GM21619 (cell line): ENCODE measurements around the gene FIZ1.

Experiments
- ATAC-seq: cut with Tn5 transposase; IDR thresholded peaks from one replicate; pipeline ENCODE4 v1.9.1; 2021; ENCODE audit not compliant: unreplicated experiment

FIZ1 gene

DNA sequence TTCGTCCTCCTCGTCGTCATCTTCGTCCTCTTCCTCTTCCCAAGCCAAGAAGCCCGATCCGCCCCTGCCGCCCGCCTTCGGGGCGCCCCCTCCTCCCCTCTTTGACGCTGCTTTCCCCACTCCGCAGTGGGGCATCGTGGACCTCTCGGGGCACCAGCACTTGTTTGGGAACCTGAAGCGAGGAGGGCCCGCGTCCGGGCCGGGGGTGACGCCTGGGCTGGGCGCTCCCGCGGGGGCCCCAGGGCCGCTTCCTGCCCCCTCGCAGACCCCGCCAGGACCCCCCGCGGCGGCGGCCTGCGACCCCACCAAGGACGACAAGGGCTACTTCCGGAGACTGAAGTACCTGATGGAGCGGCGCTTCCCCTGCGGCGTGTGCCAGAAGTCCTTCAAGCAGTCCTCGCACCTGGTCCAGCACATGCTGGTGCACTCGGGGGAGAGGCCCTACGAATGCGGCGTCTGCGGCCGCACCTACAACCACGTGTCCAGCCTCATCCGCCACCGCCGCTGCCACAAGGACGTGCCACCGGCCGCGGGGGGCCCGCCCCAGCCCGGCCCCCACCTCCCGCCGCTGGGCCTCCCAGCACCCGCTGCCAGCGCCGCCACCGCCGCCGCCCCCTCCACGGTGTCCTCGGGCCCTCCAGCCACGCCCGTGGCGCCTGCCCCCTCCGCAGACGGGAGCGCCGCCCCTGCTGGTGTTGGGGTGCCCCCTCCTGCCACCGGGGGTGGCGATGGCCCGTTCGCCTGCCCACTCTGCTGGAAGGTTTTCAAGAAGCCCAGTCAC lies 14.8 kb upstream of the FIZ1 start:
- ATAC-seq: no peak

DNA sequence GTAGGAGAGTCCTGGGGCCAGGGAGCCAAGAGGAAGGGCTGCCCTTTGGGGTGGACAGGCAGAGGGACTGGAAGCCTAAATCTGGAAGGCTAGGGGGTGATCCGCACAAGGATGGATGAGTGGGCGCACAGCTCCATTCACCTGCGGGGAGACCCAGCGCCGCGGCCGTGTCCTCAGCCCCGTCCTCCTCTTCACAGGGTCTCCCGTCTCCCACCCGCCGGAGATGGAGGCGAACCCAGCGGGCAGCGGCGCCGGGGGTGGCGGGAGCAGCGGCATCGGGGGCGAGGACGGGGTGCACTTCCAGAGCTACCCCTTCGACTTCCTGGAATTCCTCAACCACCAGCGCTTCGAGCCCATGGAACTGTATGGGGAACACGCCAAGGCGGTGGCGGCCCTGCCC lies 14.1 kb upstream of the FIZ1 start:
- ATAC-seq: no peak

DNA sequence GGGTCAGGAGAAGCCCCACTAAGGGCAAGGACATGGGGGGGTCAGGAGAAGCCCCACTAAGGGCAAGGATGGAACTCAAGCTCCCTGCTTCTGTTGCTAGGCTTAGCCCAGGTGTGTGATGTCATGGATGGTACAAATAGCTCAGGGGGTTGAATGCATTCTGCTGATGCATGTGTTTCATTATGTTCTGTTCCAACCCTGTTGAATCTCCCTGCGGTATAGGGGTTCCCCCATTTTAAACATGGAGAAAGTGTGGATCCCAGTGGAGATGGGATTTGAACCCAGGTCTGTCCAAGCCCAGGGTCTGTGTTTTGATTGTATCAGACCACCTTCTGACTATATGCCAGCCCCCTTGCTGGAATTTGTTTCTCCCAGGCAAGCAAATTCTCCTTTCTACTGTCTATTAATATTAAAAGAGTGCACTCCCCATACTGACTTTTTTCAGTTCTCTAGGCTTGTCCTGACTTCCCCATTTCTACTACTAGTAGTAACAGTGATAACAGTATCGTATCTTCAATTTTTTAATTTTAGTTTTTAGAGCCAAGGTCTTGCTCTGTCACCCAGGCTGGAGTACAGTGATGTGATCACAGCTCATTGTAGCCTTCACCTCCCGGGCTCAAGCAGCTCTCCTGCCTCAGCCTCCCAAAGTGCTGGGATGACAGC lies 12.8 kb upstream of the FIZ1 start:
- ATAC-seq: no peak

DNA sequence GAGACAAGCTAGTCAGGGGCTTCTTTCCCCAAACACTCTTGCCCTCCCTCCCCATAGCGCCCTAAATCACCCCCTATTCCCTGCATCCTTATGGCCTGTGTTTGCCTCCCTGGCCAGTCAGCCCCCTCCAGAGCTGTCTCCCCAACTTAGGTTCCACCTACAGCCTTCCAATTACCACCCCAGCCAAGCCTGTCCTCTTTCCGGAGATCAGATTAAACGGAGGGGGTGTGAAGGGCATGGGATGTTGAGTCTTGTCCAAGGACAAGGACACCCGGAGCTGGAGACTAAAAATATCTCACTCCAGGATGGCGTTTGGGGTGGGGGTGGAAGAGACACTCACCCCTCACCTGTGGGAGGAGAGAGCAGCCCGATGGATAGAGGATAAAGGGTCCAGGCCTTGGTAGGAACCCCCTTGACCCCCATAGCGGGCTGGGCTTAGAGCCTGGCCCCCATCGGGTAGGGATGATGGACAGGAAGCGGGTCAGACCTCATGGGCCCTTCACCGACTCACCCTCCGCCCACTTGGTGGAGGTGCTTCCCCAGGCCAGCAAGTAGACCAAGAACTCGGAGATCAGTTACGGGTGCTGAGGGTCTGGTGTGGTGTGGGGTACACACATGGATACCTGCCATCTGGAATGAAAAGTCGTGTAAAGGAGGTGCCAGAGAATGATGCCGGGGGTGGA lies 12.1 kb upstream of the FIZ1 start:
- no peak for ATAC-seq

DNA sequence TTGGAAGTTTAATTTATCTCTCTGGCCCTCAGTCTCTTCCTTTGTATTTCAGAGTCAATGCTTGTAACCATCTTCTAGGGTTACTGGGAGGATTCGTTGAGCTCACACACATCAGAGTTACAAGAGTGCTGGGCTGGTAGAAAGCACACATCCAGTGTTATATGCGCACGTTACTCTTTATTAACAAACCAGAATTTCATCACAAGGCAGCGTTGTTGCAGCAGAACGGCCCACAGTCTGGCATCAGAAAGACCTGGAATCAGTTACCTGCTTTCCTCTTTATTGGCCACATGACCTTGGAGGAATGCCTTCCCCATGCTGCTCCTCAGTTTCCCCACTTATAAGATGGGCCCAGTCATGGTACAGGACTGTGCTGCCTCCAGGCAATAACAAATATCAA lies 10.0 kb upstream of the FIZ1 start:
- ATAC-seq: no peak

DNA sequence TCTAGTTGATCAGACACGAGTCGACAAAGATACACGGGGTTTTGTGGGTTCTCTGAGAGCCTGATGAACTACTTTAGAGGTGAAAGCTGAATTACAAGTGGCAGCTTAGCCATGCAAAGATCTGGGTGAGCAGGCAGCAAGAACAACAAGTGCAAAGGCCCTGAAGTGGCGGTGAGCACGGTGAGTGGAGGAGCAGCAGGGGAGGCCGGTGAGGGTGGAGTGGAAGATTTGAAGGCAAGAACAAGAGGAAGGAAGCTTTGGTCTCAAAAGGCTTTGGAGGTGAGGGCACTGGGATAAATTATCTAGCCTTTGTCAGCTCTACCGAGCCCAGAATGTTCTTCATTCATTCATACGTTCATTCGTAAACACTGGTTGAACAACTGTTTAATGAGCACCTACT lies 7.5 kb upstream of the FIZ1 start:
- no peak for ATAC-seq

DNA sequence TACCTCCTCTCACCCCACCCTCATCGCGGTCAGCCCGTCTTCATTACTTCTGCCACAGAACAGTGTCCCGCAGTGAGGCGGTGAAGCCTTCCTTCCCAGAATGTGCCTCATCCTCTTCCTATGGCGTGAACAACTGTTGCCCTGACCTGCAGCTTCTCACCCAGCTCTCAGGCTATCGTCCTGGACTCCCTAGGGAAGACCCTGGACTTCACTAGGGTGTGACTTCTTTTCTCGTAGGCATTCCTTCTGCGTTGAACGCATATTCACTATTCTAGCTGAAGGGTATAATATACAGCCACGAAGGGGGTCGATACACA lies 7.1 kb upstream of the FIZ1 start:
- ATAC-seq: no peak

DNA sequence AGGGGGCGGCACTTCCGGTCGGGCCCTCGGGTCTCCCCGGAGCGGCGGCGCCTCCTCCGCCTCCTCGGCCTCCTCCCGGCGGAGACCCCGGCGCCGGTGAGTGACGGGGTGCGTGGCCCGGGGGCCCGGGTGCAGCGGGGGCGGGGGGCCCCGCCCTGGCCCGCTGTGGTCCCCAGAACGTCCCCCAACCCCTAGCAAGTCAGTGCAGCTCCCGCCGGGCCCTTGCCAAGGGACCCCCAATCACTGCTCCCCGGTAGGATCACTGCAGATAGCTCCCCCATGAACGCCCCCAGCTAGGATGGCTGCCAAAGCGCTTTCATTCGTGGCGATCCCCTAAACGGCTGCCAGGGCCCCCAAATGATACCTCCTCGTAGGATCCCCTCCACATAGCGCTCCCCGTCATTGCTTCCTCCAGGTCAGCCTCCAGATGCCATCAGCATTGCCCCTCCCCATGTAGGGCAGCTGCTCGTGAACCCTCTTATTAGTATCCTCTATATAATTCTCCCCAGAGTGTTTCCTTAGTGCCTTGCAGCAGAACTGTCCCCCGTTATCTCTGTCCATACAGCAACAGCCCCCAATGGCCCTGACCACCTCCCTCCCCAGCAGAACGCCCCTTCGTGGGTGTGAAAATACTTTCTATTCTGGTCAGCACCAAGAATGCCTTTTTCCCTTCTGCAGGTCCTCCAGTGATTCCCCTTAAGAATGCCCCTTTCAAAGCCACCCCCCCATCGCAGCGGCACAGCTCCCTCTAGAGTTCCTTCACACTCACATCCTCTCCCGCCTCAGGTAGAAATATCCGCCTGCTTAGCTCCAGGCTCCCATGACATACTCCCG lies 6.5 kb upstream of the FIZ1 start, which contains the start of gene ZNF865:
Gene ZNF865 (plus strand): TSS at position 11 of the 834 bp plus-strand sequence. CDS start 7,972 bp downstream, outside the sequence.
- ATAC-seq: peak; percentile 24

DNA sequence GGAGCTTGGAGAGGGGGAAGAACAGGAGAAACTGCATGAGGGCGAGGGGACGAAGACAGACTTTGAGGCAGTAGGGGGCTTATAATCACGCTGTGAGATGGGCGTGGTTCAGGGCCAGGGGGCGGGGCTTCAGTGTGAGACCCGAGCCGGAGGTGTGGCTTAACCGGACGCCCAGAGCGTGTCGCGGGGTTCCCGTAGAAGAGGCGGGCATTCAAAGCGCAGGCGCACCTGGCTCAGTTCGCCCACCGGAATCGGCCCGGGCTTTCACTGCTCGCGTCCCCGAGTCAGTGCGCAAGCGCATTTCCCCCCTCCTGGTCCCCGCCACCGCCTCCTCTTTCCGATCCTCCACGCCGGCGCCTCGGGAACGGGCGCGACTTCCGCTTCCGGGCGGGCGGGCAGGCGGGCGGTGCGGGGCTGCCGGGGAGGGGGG lies 5.9 kb upstream of the FIZ1 start:
- ATAC-seq: peak; percentile 65

DNA sequence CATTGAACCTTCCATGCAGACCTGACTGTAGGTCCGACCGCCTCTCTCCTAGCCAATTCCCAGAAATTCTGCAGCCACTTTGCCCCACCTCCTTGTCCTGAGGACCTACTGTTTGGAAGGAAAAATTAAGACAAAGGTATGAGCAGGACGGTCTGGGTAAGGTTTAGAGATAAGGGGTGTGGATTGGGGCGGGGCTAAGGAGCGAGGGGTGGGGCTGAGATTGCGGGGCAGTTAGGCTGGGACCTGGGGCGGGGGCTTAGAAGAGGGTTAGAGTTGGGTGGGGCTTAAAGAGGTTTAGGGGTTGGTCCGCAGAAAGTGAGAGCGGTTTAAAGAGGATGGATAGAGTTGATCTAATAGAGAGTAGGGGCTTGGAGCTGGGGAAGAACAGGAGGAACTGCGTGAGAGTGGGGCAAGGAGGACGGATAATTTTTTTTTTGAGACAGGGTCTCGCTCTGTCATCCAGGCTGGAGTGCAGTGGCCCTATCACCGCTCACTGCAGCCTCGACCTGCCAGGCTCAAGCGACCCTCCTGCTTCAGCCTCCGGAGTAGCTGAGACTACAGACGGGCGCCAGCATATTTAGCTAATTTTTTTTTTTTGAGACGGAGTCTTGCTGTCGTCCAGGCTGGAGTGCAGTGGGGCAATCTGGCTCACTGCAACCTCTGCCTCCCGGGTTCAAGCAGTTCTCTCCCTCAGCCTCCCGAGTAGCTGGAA lies 4.4 kb upstream of the FIZ1 start:
- ATAC-seq: no peak

DNA sequence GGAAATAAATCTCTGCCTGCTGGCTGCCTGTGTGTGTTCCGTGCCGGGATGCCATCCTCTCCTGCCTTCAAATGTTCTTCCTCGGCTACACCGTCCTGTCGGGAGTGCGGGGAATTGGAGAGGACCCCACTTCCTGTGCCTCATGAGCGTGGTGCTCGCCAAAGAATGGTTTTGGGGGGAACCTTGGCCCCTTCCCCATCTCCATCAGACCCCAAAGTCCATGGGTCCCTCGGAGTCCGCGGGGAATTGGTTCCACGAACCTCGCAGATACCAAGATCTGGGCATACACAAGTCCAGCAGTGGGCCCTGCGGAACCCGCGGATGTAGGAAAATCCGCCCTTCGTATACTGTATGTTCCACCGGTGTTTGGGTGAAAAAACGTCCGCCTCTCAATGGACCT lies 3.8 kb upstream of the FIZ1 start:
- no peak for ATAC-seq

DNA sequence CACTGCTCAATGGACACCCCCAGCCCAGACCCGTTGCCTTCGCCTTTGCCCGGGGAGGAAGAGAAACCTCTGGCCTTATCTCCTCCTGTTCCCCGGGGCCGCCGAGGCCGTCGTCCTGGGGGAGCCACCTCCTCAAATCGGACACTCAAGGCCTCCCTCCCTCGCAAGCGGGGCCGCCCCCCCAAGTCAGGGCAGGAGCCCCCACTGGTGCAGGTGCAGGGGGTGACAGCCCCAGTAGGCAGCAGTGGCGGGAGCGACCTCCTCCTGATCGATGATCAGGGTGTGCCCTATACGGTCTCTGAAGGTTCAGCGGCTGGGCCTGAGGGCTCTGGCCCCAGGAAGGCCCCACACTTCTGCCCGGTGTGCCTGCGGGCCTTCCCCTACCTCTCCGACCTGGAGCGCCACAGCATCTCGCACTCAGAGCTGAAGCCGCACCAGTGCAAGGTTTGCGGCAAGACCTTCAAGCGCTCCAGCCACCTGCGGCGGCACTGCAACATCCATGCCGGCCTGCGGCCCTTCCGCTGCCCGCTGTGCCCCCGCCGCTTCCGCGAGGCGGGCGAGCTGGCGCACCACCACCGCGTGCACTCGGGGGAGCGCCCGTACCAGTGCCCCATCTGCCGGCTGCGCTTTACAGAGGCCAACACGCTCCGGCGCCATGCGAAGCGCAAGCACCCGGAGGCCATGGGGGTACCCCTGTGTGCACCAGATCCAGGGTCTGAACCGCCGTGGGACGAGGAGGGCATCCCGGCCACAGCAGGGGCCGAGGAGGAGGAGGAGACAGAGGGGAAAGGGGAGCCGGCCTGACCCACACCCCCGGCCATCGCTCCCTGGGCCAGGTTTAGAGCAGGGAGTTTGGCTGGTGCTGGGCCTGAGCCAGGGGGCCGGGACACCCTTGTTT lies 3.0 kb upstream of the FIZ1 start:
- no peak for ATAC-seq

DNA sequence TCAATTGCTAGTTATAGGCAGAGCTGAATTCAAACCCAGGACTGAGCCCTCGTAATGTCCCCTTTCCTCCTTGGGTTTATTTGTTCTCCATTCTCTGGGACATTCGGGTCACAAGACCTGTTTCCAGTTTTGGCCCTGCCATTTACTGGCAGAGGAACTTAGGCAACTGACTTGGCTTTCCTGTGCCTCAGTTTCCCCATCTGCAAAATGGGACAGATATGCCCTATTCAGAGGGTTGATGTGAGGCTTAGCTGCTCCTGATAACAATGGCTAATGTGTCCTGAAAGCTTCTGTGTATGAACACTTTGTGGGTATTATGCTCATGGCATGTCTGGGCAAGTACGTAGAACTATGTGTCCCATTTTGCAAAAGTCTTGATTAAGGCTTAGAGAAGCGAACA lies 1.8 kb upstream of the FIZ1 start:
- ATAC-seq: no peak

DNA sequence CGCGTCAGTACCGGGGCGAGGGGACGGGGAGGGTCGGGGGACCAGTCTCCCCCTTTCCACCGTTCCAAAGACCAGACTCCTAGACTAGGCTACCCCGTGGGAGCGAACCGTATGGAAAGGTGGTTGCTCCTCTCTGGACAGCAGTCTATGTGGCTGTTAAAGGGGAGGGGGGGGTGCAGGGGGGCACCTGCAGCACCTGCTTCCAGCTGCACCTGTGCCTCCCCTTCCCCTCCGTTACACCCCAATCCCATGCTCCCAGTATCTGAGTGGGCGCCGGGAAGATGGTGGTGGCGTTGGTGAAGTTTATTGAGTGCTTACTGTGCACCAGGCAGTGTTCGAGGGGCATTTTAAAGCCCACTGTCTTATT lies 1.3 kb upstream of the FIZ1 start:
- no peak for ATAC-seq

DNA sequence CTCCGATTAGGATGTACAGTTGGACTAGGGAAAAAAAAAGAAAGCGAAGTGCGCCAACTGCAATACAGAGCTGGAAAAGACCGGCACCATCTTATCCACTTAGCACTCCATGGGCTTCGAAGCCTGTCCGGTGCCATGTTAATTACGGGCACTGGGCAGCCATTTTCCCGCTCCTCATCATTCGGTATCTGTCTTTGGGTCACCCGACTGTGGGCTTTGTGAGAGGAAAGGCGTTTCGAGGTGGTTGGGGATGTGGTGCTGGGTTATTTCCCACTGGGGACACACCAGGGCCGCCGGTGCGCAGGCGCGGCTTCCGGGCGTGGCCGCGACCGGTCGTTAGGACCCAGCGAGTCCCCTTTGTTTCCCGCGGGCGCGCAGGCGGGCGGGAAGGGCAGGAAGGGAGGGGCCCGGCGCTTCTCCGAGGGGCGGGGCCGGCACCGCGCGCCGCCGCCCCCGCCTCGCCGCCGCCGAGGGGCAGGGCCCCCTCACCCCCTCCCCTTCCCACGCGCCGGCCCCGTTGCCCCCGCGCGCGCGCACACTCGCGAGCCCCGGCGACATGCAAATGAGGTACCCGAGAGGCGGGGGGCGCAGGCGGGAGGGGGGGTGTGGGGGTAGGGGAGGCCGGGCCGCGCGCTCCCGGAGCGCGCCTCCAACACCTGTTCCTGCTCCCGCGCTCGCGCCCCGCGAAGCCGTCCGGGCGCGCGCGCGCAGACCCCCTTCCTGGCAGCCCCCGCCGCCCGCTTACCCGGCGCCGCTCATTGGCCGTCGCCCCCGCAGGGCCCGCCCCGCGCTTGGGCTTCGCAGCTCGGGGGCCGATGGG lies 735 bp upstream of the FIZ1 start, which contains the start of gene ZNF524:
Gene ZNF524 (plus strand): TSS at position 447 of the 820 bp plus-strand sequence. CDS start 1,825 bp downstream, outside the sequence.
- ATAC-seq: peak; percentile 35

DNA sequence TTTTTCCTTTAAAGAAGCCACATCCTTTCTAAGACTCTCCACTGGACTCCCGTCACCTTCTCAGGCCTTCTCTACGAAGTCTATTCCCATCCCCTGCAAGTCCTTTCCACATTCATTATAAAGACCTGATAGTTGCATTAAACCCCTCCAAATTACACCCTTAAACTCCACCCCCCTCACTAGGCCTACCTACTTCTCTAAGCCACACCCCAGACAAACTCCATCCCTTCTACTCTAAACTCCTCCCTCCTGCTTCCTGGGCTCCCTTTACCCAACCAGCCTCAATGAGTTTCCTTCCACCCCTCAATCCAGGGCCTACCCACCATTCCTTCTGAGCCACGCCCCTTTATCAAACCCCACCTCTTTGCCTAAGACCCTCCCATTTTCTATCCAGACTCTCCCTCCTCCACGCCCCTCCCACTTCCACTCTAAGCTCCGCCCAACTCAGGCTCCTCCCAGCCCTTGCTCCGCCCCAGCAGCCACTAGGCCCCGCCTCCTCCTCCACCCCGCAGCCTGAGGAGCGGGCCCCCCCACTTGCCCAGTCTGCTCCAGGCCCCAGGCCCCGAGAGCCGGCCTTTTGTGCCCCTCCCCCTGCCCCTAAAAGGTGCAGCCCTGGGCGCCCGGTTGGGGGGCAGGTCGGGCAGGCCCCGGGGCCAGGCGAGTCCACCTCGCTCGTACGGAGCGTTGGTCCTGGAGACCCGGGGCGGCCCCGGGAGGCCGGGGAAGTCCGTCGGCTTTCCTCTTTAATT lies 424 bp downstream of the FIZ1 start:
- ATAC-seq: peak; percentile 47

DNA sequence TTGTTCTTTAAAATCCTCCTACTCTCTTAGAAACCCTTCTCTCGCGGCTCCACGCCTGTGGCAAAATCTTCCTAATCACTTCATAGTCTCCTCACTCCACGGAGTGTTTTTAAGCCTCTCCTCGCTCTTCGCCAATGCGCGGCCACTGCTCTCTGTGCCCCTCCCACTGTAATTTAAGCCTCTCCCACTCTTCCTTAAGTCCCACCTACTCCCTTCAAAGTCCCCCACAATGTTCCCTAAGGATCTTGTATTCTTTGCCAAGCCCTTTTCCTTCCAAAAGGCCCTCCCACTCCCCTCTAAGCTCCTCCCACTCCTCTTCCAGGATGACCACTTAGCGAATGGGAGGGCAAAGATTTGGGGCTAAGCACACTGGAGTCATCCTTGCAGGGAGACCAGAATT lies 1.3 kb downstream of the FIZ1 start:
- no peak for ATAC-seq

DNA sequence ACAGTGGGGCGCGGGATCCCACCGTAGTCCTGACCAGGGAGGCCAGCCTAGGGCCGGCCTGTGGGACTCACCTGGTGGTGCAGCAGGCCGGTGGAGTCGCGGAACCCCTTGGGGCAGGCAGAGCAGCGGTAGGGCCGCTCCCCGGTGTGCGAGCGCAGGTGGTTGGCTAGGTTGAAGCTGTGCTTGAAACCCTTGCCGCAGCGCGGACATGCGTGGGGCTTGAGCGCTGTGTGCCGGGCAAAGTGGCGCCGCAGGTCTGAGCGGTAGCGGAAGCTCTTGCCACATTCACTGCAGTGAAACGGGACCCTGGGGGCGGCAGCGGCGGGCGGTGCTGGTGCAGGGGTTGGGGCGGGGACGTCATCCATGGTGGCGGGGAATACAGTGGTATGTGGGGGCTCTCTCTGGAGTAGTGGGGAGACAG lies 1.8 kb downstream of the FIZ1 start:
- ATAC-seq: no peak
